Subcutaneous adipose tissue (tissue), 4 donors: ENCODE results near the gene GPATCH4. TPM values are rescaled to one million over a fixed set of nuclear protein-coding genes. Genes with fewer than 3 reads are reported as not detected.

Experiments used
- total RNA-seq, 4 donors: library from RNA; depleted of rRNA; stranded (reverse); fragments of >200 nt; gene quantifications; one replicate each; pipeline ENCODE4 v1.1.0, GENCODE V29; 2016
- TF ChIP-seq, protein P1 (sequence below): fragments of 450-650 bp; IDR thresholded peaks from one replicate; pipeline ENCODE4 v1.5.1; 2016; ENCODE audit warnings: low read depth, mild to moderate bottlenecking, control low read depth, antibody characterized with exemption, moderate library complexity

The GPATCH4 gene
- total RNA-seq, 4 donors from 2014 or later, result 10.7 to 35.1 (median 21.4) TPM

DNA sequence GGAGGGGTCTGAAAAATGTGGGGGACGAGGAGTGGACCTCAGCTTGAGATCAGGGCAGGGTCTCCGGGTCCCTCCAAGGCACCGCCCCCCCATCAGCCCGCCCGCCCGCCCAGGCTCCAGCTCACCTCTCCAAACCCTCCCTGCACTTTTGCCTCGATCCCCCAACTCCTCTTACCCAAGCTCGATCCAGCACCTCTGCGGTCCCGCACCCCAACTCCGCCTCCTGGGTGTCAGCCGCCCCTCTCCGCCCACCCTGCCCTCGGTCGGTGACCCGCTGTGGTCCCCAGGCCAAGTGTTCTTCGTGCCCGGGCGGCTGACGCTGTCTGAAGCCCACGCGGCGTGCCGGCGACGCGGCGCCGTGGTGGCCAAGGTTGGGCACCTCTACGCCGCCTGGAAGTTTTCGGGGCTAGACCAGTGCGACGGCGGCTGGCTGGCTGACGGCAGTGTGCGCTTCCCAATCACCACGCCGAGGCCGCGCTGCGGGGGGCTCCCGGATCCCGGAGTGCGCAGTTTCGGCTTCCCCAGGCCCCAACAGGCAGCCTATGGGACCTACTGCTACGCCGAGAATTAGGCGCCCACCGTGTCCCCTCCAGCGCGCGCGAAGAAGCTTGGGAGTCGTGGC lies 23.6 kb upstream of the GPATCH4 start:
- TF ChIP-seq, protein P1, sequence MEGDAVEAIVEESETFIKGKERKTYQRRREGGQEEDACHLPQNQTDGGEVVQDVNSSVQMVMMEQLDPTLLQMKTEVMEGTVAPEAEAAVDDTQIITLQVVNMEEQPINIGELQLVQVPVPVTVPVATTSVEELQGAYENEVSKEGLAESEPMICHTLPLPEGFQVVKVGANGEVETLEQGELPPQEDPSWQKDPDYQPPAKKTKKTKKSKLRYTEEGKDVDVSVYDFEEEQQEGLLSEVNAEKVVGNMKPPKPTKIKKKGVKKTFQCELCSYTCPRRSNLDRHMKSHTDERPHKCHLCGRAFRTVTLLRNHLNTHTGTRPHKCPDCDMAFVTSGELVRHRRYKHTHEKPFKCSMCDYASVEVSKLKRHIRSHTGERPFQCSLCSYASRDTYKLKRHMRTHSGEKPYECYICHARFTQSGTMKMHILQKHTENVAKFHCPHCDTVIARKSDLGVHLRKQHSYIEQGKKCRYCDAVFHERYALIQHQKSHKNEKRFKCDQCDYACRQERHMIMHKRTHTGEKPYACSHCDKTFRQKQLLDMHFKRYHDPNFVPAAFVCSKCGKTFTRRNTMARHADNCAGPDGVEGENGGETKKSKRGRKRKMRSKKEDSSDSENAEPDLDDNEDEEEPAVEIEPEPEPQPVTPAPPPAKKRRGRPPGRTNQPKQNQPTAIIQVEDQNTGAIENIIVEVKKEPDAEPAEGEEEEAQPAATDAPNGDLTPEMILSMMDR, result no peak

DNA sequence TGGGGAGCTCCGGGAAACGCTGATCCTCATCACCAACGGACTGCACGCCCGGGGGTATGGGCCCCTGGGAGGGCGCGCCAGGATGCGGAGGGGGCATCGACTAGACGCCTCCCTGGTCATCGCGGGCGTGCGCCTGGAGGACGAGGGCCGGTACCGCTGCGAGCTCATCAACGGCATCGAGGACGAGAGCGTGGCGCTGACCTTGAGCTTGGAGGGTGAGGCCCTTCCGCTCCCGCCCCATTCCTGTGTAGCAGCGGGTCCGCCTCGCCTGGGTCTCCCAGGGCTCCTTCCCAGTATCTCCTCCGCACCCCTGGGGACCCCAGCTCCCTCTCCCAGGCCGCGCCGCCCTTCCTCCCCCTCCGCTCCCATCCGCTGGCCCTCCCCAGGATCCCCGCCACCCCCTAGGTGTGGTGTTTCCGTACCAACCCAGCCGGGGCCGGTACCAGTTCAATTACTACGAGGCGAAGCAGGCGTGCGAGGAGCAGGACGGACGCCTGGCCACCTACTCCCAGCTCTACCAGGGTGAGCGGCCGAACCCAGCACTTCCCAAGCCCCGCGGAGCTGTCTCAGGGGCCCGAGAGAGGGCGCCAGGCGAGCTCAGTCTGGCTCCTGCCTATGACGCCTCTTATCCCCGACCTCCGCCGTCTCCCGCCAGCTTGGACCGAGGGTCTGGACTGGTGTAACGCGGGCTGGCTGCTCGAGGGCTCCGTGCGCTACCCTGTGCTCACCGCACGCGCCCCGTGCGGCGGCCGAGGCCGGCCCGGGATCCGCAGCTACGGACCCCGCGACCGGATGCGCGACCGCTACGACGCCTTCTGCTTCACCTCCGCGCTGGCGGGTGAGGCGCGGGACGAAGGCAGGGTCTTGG lies 22.9 kb upstream of the GPATCH4 start:
- TF ChIP-seq, protein P1, result no peak

DNA sequence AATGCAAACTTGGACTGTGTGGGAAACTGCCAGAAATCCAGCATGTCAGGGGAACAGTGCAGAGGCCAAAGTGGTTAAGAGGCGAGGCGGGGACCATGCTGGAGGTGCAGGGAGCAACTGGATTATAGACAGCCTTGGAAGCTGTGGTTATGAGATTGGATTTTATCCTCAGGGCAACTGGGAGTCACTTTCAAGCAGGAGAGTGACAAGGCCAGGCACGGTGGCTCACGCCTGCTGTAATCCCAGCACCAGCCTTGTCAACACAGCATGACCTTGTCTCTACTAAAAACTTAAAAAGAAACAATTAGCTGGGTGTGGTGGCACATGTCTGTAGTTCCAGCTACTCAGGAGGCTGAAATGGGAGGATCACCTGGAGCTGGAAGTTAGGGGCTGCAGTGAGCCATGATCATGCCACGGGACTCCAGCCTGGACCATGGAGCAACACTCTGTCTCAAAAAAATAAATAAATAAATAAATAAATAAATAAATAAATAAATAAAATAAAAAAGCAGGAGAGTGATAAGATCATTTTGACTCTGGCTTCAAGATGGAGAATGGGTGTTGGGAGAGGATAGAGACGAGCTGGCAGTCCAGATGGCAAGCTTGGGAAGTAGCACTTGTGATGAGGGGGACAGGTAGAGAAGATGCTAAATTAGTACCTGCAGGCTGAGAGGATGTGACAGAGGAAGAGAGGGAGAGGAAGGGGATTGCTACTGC lies 21.5 kb upstream of the GPATCH4 start:
- TF ChIP-seq, protein P1, result no peak

DNA sequence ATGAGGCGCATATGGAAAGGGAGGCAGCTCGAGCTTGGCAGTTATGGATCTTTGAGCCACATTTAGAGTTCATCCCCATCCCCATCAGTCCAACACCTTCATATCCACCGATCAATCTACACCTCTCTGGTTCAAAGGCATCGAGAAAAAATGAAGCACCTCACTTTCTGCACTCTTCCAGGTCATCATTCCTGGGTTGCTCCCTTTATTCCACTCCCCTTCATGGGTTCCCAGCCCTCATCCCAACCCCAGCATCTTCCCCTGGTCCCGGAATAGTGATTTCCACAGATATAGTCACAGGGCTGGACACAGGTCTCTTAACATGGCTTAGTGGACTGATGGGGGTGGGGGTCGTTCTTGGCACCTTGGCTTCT lies 18.3 kb upstream of the GPATCH4 start:
- TF ChIP-seq, protein P1, result no peak

DNA sequence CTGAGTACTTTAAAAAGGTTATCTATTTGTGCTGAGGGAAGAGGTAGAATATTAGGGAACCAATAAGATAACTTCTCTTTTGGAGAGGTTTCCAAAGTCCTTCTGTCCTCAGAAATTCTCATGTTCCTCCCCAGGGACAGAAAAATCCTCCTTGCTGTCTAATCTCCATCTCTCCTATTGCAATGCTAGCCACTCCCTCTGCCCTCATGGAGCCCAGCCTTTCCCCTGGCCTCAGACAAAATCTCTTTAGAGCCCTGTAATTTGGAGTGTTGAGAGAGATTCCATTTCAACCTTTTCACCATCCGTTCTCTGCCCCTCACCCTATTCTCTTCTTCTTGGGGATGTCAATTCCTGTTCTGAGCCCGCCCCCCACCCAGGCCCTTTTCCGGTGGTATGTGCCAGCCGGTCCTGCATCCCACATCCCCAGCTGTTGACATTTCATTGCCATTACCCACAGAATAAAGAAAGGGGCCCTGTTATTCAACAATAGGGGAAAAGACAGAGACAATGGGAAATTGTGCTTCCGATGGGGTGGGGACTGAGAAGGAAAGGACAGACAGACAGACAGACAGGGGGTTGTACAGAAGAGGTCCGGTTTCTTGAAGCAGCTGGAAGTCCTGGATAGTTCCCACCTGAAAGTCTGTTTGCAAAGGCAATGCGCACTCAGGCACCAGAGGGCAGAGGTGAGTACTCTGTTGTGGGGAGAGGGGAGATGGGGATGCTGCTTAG lies 17.7 kb upstream of the GPATCH4 start, which contains the start of gene HAPLN2:
Gene HAPLN2 (plus strand): TSS at position 563 of the 729 bp plus-strand sequence. CDS start 4,076 bp downstream, outside the sequence.
- TF ChIP-seq, protein P1, result no peak

DNA sequence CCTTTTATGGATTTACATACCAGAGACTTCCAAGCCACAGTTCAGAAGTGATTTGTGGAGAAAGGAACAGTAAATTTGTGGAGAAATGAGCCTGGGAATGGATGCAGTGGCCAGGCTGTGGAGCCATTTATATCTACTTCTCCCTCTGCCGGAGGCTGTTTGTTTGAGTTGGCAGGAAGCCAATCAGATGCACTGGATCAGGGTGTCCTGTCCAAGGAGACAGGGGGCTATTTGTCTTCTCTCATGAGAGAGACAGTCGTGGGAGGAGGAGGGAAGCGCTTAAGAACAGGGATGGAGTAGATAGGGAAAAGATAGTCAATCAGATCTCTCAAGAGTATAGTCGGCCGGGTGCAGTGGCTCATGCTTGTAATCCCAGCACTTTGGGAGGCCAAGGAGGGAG lies 15.2 kb upstream of the GPATCH4 start:
- TF ChIP-seq, protein P1, result no peak
